ENCODE measurements around the gene ACTR6.

ACTR6 gene

DNA sequence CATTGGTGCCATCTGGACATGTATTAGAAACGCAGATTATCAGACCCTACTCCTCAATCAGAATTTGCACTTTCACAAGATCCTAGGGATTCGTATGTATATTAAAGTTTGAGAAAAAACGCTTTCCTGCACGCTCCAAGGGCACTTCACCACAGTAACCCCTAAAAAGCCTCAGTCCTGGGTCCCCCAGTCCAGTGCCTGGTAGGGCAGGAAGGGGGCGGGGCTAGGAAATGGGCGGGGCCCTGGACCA is 65.9 kb downstream of the ACTR6 start:
- peak; percentile 93 to 96 for DNase-seq (ENCODE audit: low read depth in 2 of 2)

DNA sequence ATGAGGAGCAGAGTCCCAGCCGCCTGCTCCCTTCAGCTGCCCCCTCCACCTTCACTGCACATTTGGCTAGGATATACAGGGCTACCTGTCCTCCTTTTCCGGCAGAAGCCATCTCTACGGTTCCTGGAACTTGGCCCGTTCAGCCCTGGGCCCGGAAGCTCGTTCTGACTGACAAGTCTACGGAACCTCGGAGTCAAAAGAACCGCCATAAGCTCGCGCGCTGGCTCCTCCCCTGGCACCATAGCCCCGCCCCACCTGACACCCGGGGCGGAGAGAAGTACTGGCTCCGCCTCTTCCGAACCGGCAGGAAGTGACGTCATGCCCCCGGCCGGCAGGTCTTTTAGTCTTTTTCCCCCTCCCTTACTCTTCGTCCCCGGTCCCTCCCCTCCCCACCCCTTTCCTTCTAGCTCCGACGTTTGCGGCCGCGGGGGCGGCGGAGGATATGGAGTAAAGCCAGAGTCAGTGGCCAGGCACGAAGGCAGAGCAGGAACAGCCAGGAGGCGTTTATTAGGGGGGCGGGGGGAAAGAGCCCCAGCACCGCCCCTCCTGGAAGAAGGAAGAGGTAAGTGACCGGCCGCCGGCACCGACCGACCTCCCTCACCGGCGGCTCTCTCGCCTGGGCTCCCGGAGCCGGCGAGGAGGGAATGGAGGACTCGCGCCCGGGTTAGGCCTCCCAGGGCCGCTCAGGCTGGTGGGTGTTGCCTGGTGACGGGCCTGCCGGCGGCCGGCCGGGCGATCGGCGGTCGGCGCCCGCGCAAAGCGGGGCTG is 66.4 kb downstream of the ACTR6 start, which contains the start of the genes DEPDC4 and SCYL2:
Gene DEPDC4, minus strand, starts transcription at position 245 of the 768 bp plus-strand sequence. Its CDS starts 3 bp downstream, at position 242.
Gene SCYL2, plus strand, starts transcription at position 343 of the 768 bp plus-strand sequence. CDS start 15,794 bp downstream, outside the sequence.
- DNase-seq (ENCODE audit: low read depth in 2 of 2): peak; percentile 84 to 90

DNA sequence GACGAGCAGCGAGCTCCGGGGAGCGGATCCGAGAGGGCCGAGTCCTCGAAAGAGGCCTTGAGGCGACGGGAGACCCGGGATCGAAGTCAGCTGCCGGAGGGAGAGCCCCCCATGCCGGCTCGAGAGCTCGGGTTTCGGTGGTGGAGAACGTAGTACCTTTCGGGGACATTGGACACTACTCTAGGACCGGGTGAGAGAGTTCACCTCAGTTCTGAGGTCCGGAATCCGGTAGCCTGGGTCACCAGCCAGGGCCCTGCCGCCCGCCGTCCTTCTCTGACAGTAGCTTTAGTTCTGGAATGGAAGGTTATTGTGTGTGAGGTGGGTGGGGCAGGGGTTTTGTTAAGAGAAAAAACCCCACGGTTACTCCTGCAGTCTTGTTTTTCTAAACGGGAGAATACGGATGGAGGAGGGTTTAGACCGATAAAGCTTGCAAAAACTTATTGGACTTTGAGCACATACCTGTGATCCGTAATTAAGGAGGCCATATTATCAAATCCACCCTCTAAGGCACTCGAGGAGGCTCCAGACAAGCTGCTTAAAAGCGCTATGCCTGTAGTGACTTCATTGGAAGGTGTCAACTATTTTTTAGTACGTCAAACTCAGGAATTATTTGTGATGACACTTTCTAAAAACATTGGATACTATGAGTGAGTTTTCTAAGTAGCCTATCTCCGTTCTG is 67.1 kb downstream of the ACTR6 start:
- peak in 1 of 2 donors; percentile 8 for DNase-seq (ENCODE audit: low read depth in 2 of 2)

DNA sequence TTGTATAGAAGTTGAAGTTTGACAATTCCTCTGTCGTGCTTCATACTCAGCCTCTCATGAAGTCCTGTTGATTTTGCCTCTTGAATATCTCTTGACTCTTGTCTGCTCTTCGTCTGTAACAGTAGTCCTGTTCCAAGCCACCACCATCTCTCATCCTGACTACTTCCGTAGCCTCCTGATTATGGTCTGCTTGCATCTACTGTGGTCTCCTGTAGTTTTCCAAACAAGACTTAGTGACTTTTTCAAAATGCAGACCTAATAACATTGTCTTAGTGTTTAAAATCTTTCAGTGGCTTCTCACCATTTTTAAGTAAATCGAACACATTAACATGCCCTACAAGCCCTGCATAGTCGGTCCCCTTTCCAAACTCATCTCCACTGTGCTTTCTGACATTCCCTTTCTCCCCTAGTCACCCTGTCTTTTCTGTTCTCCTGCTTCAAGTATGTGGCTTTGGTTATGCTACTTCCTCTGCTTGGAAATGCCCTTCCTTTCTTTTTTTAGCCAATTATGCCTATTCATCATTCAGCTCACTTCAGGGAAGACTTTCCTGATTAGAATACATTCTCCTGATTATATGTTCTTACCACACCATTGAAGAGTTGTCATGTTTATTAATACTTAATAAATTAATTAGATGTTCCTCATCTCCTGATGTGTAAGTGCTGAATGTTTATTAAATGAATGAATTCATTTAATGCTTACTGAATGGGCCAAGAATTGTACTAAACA is 68.4 kb downstream of the ACTR6 start:
- no peak for DNase-seq (ENCODE audit: low read depth in 2 of 2)

DNA sequence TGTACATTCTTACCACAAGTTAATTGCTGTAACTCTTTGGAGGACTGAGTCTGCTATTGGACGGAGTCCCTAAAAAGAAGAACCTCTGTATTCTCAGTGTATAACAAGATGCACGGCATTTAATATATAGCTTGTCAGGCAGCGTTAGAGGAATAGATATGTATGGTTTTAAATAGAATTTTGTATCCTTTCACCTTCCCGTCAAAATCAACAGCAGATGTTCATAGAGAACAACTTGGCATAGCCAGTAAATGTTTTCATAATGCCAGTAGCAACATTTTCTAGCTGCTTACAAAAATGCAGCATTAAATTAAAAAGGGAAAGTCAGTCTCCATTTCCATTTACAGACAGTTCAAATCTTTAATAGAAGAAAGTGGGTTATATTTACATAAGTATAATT is 73.2 kb downstream of the ACTR6 start:
- DNase-seq (ENCODE audit: low read depth in 2 of 2): no peak
